Hippocampal formation (tissue), 2 donors: Measurements from ENCODE around the gene CD83.

Experiments used
- DNase-seq, 2 donors: peaks; one replicate each; lab custom pipeline; 2025; lab: John Stamatoyannopoulos, UW

CD83 gene

GRCh38 chr6:14091339-14091978 lies 26.1 kb upstream of the CD83 start:
- no peak for DNase-seq

GRCh38 chr6:14092316-14092715 lies 25.3 kb upstream of the CD83 start:
- no peak for DNase-seq

DNA sequence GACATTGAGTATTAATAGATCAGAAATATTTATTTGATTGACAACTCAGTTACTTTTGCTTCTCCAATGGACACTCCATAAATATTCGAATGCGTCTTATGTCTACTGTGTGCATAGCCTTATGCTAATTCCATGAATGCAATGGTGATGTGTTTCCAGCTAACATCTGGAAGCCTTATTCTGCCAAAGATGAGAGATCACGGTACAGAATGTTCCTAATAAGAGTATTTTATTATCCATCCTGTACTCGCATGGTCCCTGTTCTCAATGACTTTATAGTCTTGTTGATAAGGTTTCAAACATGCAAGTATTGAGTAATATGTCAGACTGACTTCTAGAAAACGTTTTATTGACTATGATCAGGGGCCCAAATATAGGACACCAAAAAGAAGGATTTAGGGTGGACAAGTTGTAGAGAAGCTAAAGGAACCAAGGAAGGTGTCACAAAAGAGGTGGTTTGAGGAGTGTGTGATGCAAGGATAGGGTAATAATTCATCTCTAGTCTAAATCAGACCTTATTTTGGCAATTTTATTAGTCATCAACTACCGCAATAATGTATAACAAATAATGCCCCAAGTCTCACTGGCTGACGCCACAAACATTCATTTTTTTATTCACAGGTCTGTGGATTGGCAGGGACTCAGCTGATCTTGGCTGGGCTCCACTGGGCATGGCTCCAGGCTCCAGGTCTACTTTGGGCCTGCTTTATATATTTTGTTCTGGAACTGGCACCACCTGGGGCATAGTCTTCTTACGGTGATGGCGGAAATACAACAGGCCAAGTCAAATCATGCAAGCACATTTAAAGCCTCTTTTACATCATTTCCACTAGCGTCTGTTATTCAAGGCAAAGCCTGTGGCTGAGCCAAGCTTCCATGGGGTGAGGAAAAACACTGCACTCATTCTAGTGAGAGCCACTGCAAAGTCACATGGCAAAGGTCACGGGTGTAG lies 24.5 kb upstream of the CD83 start:
- DNase-seq = no peak

DNA sequence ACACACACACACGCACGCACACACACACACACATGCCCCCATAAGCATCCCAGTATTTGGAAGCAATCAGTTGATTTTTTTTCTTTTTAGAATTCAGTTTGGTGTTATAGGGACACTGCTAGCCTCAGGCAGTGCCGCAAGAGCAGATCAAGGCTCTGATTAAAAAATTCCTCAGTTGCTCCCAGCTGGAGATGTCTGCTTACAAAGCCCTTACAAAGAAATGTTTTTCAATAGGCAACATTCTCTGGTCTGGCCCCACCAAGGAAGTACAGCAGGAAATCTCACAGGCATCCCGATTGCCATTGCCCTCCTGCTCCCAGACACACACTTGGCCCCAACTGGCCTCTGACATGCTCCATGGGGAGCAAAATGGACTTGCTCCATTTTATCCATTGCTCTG lies 22.9 kb upstream of the CD83 start:
- no peak for DNase-seq

- no peak for DNase-seq
These were observed 22.1 kb upstream of the CD83 start for GRCh38 chr6:14095437-14095836.

- DNase-seq = no peak
These were observed 17.4 kb upstream of the CD83 start for GRCh38 chr6:14100138-14100537.

DNA sequence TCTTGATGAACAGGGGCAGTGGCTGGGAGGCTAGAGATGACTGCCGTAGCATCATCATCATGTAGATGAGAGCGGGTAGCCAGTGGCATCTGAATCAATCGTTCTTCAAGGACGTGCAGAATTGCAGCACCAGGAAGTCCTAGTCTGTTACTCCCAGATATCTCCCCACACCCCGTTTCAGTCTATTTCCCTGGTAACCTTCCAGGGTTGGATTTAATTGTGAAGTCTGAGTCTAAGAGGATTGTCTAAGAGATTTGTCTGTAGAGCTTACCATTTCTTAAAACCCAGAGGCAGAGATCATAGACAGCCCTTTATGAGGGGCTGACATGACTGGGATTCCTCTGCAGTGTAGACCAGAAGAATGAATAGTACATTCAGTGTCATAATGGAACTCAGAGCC lies 16.6 kb upstream of the CD83 start:
- no peak for DNase-seq

- no peak for DNase-seq
These were observed 15.2 kb upstream of the CD83 start for GRCh38 chr6:14102383-14102782.

DNA sequence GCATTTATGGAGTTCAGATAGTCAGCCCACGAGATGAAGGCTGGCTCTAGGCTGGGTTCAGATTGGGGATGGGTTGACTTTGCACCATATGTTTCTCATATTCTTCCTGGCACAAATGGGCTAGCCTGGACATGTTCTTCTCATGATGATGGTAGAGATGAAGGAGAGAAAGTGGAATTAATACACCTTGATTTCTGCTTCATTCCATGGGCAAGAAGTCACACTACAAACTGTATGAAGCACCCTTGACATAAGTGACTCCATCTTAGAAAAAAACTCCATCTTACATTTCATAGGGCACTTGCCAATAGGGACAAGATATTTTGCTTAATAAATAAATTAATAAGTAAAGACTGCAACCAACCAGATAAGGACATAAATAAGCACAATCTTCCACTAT lies 12.0 kb upstream of the CD83 start:
- no peak for DNase-seq

DNA sequence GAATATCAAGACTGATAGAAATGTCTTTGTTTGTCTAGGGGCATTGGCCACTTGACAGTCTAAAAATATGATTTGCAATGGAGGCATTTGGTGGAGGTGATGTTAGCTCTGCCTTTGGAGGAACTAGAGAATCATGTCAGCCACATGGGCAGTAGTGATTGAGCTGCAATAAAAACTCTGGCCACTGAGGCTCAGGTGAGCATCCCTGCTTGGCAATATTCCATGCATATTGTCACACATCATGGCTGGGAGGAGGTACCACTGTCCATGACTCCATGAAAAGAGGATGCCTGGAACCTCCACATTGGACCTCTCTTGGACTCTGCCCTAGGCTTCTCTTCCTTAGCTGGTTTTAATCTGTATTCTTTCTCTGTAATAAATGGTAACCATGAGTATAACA lies 10.6 kb upstream of the CD83 start:
- no peak for DNase-seq

DNA sequence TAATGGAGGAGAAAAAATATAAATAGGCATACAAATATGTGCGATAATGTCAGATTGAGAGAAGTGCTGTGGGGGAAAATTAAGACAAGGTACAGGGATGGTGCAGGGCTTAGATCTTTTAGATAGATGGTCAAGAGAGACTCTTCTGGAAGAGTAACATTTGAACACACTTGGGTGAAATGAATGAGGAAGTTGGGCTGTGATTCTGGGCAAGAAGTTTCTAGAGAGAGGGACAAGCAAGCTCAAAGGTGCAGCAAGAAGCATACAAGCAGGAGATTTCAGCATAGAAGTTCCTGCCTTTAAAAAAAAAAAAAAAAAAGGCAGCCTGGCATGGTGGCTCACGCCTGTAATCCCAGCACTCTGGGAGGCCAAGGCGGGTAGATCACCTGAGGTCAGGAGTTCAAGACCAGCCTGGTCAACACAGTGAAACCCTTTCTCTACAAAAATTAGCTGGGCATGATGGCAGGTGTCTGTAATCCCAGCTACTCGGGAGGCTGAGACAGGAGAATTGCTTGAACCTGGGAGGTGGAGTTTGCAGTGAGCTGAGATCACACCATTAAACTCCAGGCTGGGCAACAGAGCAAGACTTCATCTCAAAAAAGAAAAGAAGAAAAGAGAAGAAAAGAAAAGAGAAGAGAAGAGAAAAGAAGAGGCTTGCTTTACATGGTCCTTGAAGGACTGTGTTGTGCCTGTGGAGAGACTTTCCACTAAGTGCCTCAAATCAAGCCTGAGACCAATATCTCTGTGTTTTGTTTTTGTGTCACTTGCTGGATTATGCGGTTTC lies 9.7 kb upstream of the CD83 start:
- DNase-seq = no peak

DNA sequence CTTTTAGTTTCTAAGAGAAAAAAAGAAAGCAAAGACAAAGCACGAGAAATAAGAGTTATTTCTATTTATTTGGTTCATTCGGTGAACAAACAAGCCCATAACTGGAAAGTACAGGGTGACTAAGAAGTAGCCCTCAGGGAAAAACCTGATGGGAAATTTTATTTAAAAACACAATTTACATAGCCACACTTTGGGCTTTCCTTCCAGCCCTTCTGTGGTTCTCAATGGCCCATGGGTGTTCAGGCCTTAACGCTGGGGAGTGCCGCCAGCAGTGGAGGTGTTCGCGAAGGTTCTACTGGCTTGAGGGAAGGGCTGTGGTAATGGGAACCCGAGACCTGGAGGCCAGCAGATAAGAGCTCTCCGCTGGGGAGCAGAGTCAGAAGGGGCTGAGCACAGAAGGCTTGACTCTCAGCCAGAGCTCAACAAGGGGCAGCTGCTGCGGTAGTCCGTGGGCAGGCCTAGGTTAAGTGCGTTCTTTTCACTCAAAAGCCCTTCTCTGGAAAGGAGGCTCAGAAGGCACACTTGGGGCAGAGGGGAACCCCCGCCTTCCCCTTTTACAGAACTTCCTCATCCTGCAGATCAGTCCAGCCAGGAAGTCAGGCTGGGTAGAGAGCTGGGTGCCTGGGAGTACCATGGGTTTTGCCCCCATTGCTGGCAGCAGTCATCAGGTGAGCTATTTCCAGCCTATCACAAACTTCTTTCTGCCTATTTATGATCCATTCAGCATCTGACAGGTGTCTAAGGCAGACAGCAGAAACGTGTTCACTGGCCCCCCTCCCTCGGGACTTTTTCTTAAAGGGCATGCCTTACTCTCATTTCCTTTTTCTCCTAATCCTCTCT lies 8.8 kb upstream of the CD83 start:
- no peak for DNase-seq

DNA sequence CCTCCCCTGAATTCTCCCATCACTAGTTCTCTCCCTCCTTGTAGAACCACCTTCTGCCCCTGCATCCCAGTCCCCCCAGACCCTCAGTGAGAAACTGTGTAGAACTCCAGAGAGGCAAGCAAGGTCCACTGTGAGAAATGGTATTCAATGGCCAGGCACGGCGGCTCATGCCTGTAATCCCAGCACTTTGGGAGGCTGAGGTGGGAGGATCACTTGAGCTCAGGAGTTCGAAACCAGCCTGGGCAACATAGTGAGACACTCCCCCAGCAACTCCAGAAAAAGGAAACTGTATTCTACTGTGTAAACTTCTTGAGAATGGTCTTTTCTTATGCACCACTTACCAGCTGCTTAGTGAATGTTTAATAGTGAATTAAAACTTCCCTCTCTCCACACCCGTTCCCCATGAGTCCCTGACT lies 8.2 kb upstream of the CD83 start:
- no peak for DNase-seq

- no peak for DNase-seq
These were observed 7.4 kb upstream of the CD83 start for GRCh38 chr6:14110001-14110818.

DNA sequence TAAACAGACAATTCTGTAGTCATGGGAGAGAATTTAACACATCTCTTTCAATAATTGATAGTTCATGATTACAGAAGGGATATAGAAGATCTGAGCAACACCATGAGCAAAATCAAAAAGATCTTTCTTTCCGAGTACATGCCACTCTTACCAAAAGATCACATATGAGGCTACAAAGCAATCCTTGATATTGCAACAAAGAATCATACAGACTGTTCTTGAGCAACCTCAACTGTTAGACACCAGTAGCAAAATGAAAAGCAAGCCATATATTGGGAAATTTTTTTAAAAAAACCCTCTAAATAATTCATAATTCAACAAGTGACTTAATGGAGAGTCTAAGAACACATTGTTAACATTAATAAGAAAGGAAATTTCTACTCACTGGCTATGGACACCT lies 3.6 kb upstream of the CD83 start:
- DNase-seq = no peak

- DNase-seq = no peak
These were observed 493 bp downstream of the CD83 start for GRCh38 chr6:14118091-14118439.

- no peak for DNase-seq
These were observed 874 bp downstream of the CD83 start for GRCh38 chr6:14118446-14118845.

DNA sequence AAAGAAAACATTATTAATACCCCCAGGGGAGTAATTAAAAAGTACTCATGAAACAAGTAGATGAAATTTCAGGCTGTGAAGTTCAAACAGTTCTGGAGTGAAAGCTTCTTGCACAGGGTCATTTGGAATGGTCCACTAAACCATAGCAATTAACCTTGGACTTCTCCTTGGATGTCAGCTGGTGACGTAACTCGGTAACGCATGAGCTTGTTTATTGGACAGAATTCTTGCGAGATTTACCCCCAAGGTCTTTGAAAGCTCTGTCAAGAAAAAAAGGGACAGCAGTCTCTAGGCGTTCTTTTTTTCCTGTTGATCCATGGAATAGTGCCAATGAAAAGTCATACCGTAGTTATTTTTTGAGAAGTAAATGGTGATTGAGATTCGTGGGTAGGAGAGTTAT lies 2.2 kb downstream of the CD83 start:
- no peak for DNase-seq

DNA sequence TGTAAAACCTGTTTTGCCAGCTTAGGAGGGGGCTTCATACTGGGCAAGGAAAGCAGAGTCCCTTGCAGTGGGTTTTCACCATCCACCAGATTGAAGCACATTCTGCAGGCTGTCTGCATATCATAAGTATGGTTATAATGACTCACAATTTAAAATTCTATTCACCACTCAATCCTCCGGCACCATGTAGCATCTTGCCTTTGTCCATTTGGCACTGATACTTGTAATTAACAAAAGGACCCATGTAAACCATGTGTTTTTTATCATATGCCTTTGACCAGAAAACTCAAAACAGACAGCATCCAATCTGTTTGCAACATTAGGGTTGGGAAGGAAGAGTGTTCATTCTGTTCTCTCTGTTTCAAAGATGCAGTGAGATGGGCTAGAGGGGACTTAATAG lies 3.0 kb downstream of the CD83 start:
- DNase-seq = no peak

- no peak for DNase-seq
These were observed 4.4 kb downstream of the CD83 start for GRCh38 chr6:14121936-14122344.
